KMS-11 (cell line): ENCODE data around the gene PRSS48.

ENCODE experiments used
- H2AFZ ChIP-seq: fragments of 200-600 bp; sonication (generic); 2 replicates; pipeline ENCODE4 v1.6.1; 2016; ENCODE audit warnings: antibody characterized with exemption, mixed run types, low read depth
- H3K27ac ChIP-seq: fragments of 200-600 bp; sonication (generic); 2 replicates; pipeline ENCODE4 v1.6.1; 2016; ENCODE audit warnings: mild to moderate bottlenecking, mixed run types
- H3K27me3 ChIP-seq: fragments of 200-600 bp; sonication (generic); 2 replicates; pipeline ENCODE4 v1.6.1; 2017; ENCODE audit warnings: mild to moderate bottlenecking, low read depth, mixed run types, moderate library complexity; ENCODE audit not compliant: insufficient read depth
- H3K36me3 ChIP-seq: fragments of 200-600 bp; sonication (generic); 2 replicates; pipeline ENCODE4 v1.6.1; 2017; ENCODE audit warnings: mild to moderate bottlenecking, mixed run types; ENCODE audit not compliant: insufficient read depth
- H3K4me1 ChIP-seq: fragments of 200-600 bp; sonication (generic); 2 replicates; pipeline ENCODE4 v1.6.1; 2016; ENCODE audit warnings: mild to moderate bottlenecking, low read depth, mixed run types; ENCODE audit not compliant: poor library complexity, severe bottlenecking
- H3K4me2 ChIP-seq: fragments of 200-600 bp; sonication (generic); 2 replicates; pipeline ENCODE4 v1.7.0; 2016; ENCODE audit warnings: mild to moderate bottlenecking, mixed run types
- H3K4me3 ChIP-seq: fragments of 200-600 bp; sonication (generic); IDR thresholded peaks from 2 replicates; pipeline ENCODE4 v1.6.1; 2017; ENCODE audit warnings: low read depth, low read length, mixed read lengths; ENCODE audit not compliant: insufficient read depth
- H3K79me2 ChIP-seq: fragments of 200-600 bp; sonication (generic); 2 replicates; pipeline ENCODE4 v1.6.1; 2016; ENCODE audit warnings: low read depth, mixed run types; ENCODE audit not compliant: insufficient read depth
- H3K9ac ChIP-seq: fragments of 200-600 bp; sonication (generic); 2 replicates; pipeline ENCODE4 v1.6.1; 2016; ENCODE audit warnings: mild to moderate bottlenecking, mixed run types
- H4K20me1 ChIP-seq: fragments of 200-600 bp; sonication (generic); 2 replicates; pipeline ENCODE4 v1.6.1; 2016; ENCODE audit warnings: mild to moderate bottlenecking, mixed run types; ENCODE audit not compliant: insufficient read depth
- TF ChIP-seq, protein P1 (sequence below): fragments of 200-600 bp; sonication (generic); conservative IDR thresholded peaks from 2 replicates; pipeline ENCODE4 v1.6.1; 2017; ENCODE audit warnings: low read depth, mild to moderate bottlenecking, antibody characterized with exemption, low read length, moderate library complexity, mixed read lengths

The PRSS48 gene

DNA sequence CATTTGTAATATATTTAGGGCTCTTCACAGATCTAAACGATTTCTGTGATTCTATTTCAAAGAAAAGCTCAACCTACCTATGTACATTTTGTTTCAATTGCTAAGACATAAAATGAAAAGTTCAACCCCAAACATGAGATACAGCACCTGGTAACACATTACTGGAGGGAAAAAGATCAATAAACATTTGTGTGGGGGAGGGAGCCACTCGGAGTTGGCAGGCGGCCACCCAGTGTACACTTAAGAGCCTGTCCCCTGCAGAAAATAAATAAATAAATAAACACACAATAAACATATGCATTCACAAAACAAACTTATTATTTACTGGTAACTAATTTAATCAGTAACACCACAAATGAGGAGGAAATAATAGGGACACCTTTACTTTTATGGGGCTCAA is 19.3 kb downstream of the PRSS48 start:
- no peak overlapping the region for H3K4me2 ChIP-seq
- H3K27ac ChIP-seq: no peak overlapping the region
- H4K20me1 ChIP-seq: no peaks in the 10 kb centered on the region
- H3K9ac ChIP-seq: no peak overlapping the region
- TF ChIP-seq, protein P1, sequence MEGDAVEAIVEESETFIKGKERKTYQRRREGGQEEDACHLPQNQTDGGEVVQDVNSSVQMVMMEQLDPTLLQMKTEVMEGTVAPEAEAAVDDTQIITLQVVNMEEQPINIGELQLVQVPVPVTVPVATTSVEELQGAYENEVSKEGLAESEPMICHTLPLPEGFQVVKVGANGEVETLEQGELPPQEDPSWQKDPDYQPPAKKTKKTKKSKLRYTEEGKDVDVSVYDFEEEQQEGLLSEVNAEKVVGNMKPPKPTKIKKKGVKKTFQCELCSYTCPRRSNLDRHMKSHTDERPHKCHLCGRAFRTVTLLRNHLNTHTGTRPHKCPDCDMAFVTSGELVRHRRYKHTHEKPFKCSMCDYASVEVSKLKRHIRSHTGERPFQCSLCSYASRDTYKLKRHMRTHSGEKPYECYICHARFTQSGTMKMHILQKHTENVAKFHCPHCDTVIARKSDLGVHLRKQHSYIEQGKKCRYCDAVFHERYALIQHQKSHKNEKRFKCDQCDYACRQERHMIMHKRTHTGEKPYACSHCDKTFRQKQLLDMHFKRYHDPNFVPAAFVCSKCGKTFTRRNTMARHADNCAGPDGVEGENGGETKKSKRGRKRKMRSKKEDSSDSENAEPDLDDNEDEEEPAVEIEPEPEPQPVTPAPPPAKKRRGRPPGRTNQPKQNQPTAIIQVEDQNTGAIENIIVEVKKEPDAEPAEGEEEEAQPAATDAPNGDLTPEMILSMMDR: no peak
- H3K4me3 ChIP-seq: no peak overlapping the region
- H3K27me3 ChIP-seq: no peaks in the 10 kb centered on the region
- no peaks in the 10 kb centered on the region for H3K79me2 ChIP-seq
- H3K36me3 ChIP-seq: no peaks in the 10 kb centered on the region
- no peak overlapping the region for H2AFZ ChIP-seq
- no peaks in the 10 kb centered on the region for H3K4me1 ChIP-seq

DNA sequence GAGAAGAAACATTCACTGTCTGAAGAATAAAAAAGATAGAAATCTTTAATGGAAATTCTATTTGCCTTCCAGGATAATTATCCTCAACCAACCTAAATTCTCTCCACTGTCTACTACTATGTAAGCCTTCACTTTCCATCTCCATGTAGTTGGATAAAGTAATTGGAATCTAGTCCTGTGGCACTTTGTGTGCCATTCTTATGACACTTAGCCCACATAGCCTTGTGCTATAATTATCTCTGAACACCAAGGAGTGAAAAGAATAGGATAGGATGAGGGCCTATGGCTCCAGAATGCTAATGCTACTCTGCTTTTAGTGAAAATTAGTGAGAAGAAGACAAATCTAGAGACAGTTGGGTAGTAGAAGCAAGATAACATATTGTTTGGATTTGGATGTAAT is 20.2 kb downstream of the PRSS48 start:
- H3K4me2 ChIP-seq: no peak overlapping the region
- no peak overlapping the region for H3K4me3 ChIP-seq
- H3K27me3 ChIP-seq: no peaks in the 10 kb centered on the region
- H3K4me1 ChIP-seq: no peaks in the 10 kb centered on the region
- no peak overlapping the region for H3K27ac ChIP-seq
- no peaks in the 10 kb centered on the region for H3K36me3 ChIP-seq
- TF ChIP-seq, protein P1: no peak
- no peaks in the 10 kb centered on the region for H3K79me2 ChIP-seq
- no peaks in the 10 kb centered on the region for H4K20me1 ChIP-seq
- no peak overlapping the region for H3K9ac ChIP-seq
- H2AFZ ChIP-seq: no peak overlapping the region

DNA sequence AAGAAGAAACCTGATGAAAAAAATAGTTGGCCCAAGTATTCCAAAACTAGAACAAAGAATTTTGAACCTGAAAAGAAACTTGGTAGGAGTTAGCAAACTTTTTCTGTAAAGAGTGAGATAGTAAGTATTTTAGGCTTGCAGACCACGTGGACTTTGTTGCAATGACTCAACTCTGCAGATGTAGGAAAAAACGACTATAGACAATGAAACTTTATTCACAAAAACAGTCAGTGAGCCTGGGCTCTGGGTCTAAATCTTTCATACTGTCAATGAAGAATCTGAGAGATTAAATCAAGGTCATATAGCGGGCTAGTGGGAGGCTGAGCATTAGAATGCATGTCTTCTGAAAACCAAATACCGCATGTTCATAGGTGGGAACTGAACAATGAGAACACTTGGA is 25.5 kb downstream of the PRSS48 start:
- no peak overlapping the region for H3K4me2 ChIP-seq
- H3K9ac ChIP-seq: no peak overlapping the region
- no peaks in the 10 kb centered on the region for H3K27me3 ChIP-seq
- H3K4me1 ChIP-seq: peaks cover 30% of the 10 kb centered on the region
- no peaks in the 10 kb centered on the region for H4K20me1 ChIP-seq
- no peaks in the 10 kb centered on the region for H3K79me2 ChIP-seq
- no peak overlapping the region for H3K27ac ChIP-seq
- H2AFZ ChIP-seq: no peak overlapping the region
- no peak overlapping the region for H3K4me3 ChIP-seq
- H3K36me3 ChIP-seq: no peaks in the 10 kb centered on the region
- TF ChIP-seq, protein P1: no peak

DNA sequence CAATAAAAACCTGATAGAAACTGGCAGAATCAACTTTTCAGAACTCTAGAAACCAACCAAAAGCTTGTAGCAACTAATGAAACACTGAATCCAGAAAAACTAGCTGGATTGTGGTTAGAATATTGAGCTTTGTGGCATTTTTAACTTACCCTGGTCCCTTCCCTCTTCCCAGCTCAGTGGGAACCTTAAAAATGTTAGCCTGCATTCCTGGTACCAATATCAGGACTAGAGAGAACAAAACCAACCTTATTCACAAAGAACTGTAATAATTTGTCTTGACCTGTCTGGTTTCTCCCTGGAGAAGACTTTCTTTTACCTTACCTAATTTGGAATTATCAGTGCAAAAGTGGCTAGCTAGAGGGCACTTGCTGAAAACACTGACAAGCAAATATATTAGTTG is 27.3 kb downstream of the PRSS48 start:
- Histone ChIP-seq H3K27ac (peak overlapping the region; percentile 42; the same call in 1 of the 2 replicates), H3K27me3 (no peaks in the 10 kb centered on the region), H3K9ac (no peak overlapping the region), H3K79me2 (no peaks in the 10 kb centered on the region), H3K4me1 (peaks cover 30% of the 10 kb centered on the region), H3K36me3 (no peaks in the 10 kb centered on the region), H4K20me1 (no peaks in the 10 kb centered on the region), H3K4me3 (no peak overlapping the region), H2AFZ (peak overlapping the region; percentile 14; the same call in 1 of the 2 replicates), H3K4me2 (peak overlapping the region; percentile 69)
- TF ChIP-seq, protein P1: no peak
